A549 (cell line): ENCODE data around the gene RXRG.

Experiments used
- CTCF ChIP-seq: fragments of >200 bp; sonication (Bioruptor Twin); formaldehyde crosslinking; IDR thresholded peaks from 3 replicates; pipeline ENCODE4 v1.5.1; 2016
- HMGXB4 ChIP-seq: fragments of 250-450 bp; sonication (Bioruptor Pico); IDR thresholded peaks from 2 replicates; pipeline ENCODE4 v1.5.0; 2021; ENCODE audit warnings: mild to moderate bottlenecking, moderate library complexity, borderline replicate concordance
- PHF8 ChIP-seq: fragments of 200-600 bp; sonication (generic); IDR thresholded peaks from 2 replicates; pipeline ENCODE4 v1.6.1; 2016; ENCODE audit warnings: low read depth, mild to moderate bottlenecking, antibody characterized with exemption, moderate library complexity, borderline replicate concordance
- POLR2A ChIP-seq: IDR thresholded peaks from 2 replicates; pipeline ENCODE4 v1.6.1; 2012; ENCODE audit warnings: mild to moderate bottlenecking, low read length
- RARB ChIP-seq: fragments of 250-450 bp; sonication (Bioruptor Pico); IDR thresholded peaks from 2 replicates; pipeline ENCODE4 v1.8.0; 2021; ENCODE audit warnings: mild to moderate bottlenecking, moderate library complexity
- TP53 ChIP-seq: fragments of 250-450 bp; sonication (Bioruptor Pico); IDR thresholded peaks from 2 replicates; pipeline ENCODE4 v1.5.0; 2021; ENCODE audit warnings: mild to moderate bottlenecking, moderate library complexity

- TF ChIP-seq POLR2A (no peak), CTCF (no peak), PHF8 (no peak), RARB (CRISPR knock-in tag) (no peak), TP53 (CRISPR knock-in tag) (no peak), HMGXB4 (CRISPR knock-in tag) (no peak)
Observed at GRCh38 chr1:165354739-165355138, 90.2 kb downstream of the RXRG start.
